A549 (cell line): Measurements from ENCODE around the gene GCAT.

Experiments
- CBX8 ChIP-seq: fragments of 200-600 bp; sonication (generic); IDR thresholded peaks from 2 replicates; pipeline ENCODE4 v1.6.1; 2016
- CTCF ChIP-seq: fragments of >200 bp; sonication (Bioruptor Twin); formaldehyde crosslinking; IDR thresholded peaks from 3 replicates; pipeline ENCODE4 v1.5.1; 2016
- EP300 ChIP-seq, 2 experiments: fragments of >200 bp; sonication (Bioruptor Twin); formaldehyde crosslinking; IDR thresholded peaks; 2 replicates in 1 of 2; 3 replicates in 1 of 2; pipeline ENCODE4 v1.6.1; 2016 to 2017
- HDAC2 ChIP-seq: fragments of 200-600 bp; sonication (generic); IDR thresholded peaks from 2 replicates; pipeline ENCODE4 v1.6.1; 2016
- HOXA7 ChIP-seq: fragments of 250-450 bp; sonication (Bioruptor Pico); IDR thresholded peaks from 2 replicates; pipeline ENCODE4 v1.5.0; 2020; ENCODE audit warnings: mild to moderate bottlenecking, moderate library complexity
- JUN ChIP-seq, 2 experiments: fragments of >200 bp; sonication (Bioruptor Twin); formaldehyde crosslinking; IDR thresholded peaks; 2 replicates in 1 of 2; 3 replicates in 1 of 2; pipeline ENCODE4 v1.6.1; 2016 to 2017
- MAX ChIP-seq: IDR thresholded peaks from 2 replicates; pipeline ENCODE4 v1.6.1; 2012
- MAZ ChIP-seq: fragments of 150-350 bp; IDR thresholded peaks from 2 replicates; pipeline ENCODE4 v1.6.1; 2014; ENCODE audit warnings: antibody characterized with exemption, low read depth, low read length, borderline replicate concordance
- MYC ChIP-seq: IDR thresholded peaks from 2 replicates; pipeline ENCODE4 v1.6.1; 2012; ENCODE audit warnings: mild to moderate bottlenecking, inconsistent platforms, low read length, improper control_type of control experiment, borderline replicate concordance
- PHF8 ChIP-seq: fragments of 200-600 bp; sonication (generic); IDR thresholded peaks from 2 replicates; pipeline ENCODE4 v1.6.1; 2016; ENCODE audit warnings: low read depth, mild to moderate bottlenecking, antibody characterized with exemption, moderate library complexity, borderline replicate concordance
- POLR2A ChIP-seq: IDR thresholded peaks from 2 replicates; pipeline ENCODE4 v1.6.1; 2012; ENCODE audit warnings: mild to moderate bottlenecking, low read length
- REST ChIP-seq: fragments of 200-600 bp; sonication (generic); IDR thresholded peaks from 2 replicates; pipeline ENCODE4 v1.6.1; 2016; ENCODE audit warnings: antibody characterized with exemption, mild to moderate bottlenecking, moderate library complexity
- USF2 ChIP-seq: fragments of 450-650 bp; IDR thresholded peaks from 2 replicates; pipeline ENCODE4 v1.6.1; 2014; ENCODE audit warnings: antibody characterized with exemption
- ZNF302 ChIP-seq: fragments of 250-450 bp; sonication (Bioruptor Pico); IDR thresholded peaks from 2 replicates; pipeline ENCODE4 v1.9.0; 2021; ENCODE audit warnings: inconsistent platforms, mild to moderate bottlenecking, moderate library complexity

GRCh38 chr22:37760152-37760551 is 47.6 kb upstream of the GCAT start:
- TF ChIP-seq MAZ (no peak), MAX (no peak), REST (no peak), CTCF (no peak), HDAC2 (no peak), MYC (no peak), PHF8 (no peak), ZNF302 (CRISPR knock-in tag) (no peak), HOXA7 (no peak), USF2 (no peak), POLR2A (no peak), JUN (IDR thresholded peaks at IDR 0.05) (no peak), CBX8 (no peak), EP300 (IDR thresholded peaks at IDR 0.05) (no peak)
